GM21447 (cell line): Measurements from ENCODE around the gene AHI1.
A peak's percentile ranks its signal among the peaks of the same experiment; 100 is the strongest.

ENCODE experiments used
- ATAC-seq: cut with Tn5 transposase; IDR thresholded peaks from one replicate; pipeline ENCODE4 v1.9.1; 2021; ENCODE audit not compliant: unreplicated experiment

The AHI1 gene

GRCh38 chr6:135236732-135237131 lies 260.8 kb downstream of the AHI1 start:
- no peak for ATAC-seq

- ATAC-seq = no peak
Observed at GRCh38 chr6:135236319-135236718, 261.2 kb downstream of the AHI1 start.

- no peak for ATAC-seq
Observed at GRCh38 chr6:135235716-135236115, 261.8 kb downstream of the AHI1 start.

GRCh38 chr6:135234492-135234780 lies 263.1 kb downstream of the AHI1 start:
- no peak for ATAC-seq

- peak; percentile 62 for ATAC-seq
Observed at GRCh38 chr6:135233686-135234491, 263.7 kb downstream of the AHI1 start.
